PC-9 (cell line): ENCODE measurements around the gene RASA1. TPM values are rescaled to one million over a fixed set of nuclear protein-coding genes. Genes with fewer than 3 reads are reported as not detected.
A peak's percentile ranks its signal among the peaks of the same experiment; 100 is the strongest.
"Not testable (repeated sequence)": the region's sequence is repeated elsewhere in the genome, so short reads cannot be mapped to it uniquely, and the experiment has no call there.

Experiments
- BruUV-seq: library from RNA; stranded (reverse); fragments of 400-500 nt; replicated peaks from 2 replicates; lab custom pipeline; 2021; lab: Mats Ljungman, UMichigan
- CTCF ChIA-PET: fragments of 300-600 bp; sonication (Branson Sonifier 250); formaldehyde crosslinking; loops from one replicate; lab custom pipeline; 2022; ENCODE audit warnings: antibody characterized with exemption; lab: Charles Lee
- POLR2A ChIA-PET: fragments of 300-600 bp; sonication (Branson Sonifier 250); formaldehyde crosslinking; loops from one replicate; lab custom pipeline; 2022; ENCODE audit warnings: antibody characterized with exemption; ENCODE audit not compliant: unreplicated experiment; lab: Charles Lee
- DNase-seq, 2 experiments: peaks; one replicate each; pipeline versions ENCODE4 v3.0.0 to v3.0.0-alpha.2; 2015 to 2022; ENCODE audit warnings: mixed read lengths in 1 of 2
- H2AFZ ChIP-seq: fragments of 200-600 bp; sonication (generic); 2 replicates; pipeline ENCODE4 v1.8.1; 2017; ENCODE audit warnings: antibody characterized with exemption
- H3F3A ChIP-seq: fragments of 200-600 bp; sonication (generic); 2 replicates; pipeline ENCODE4 v1.8.1; 2017; ENCODE audit warnings: antibody characterized with exemption, mild to moderate bottlenecking, low read depth; ENCODE audit not compliant: insufficient read depth
- H3K27ac ChIP-seq: fragments of 200-600 bp; sonication (generic); 2 replicates; pipeline ENCODE4 v1.6.1; 2016; ENCODE audit warnings: mixed run types
- H3K27me3 ChIP-seq: fragments of 200-600 bp; sonication (generic); 2 replicates; pipeline ENCODE4 v1.6.1; 2016; ENCODE audit warnings: low read depth, mixed run types; ENCODE audit not compliant: insufficient read depth
- H3K36me3 ChIP-seq: fragments of 200-600 bp; sonication (generic); 2 replicates; pipeline ENCODE4 v1.6.1; 2016; ENCODE audit warnings: low read depth, mixed run types
- H3K4me1 ChIP-seq: fragments of 200-600 bp; sonication (generic); replicated peaks from 2 replicates; pipeline ENCODE4 v1.6.1; 2016; ENCODE audit warnings: mixed run types; ENCODE audit not compliant: insufficient read depth
- H3K4me2 ChIP-seq: fragments of 200-600 bp; sonication (generic); 2 replicates; pipeline ENCODE4 v1.6.1; 2017; ENCODE audit warnings: mixed run types
- H3K4me3 ChIP-seq: fragments of 200-600 bp; sonication (generic); 2 replicates; pipeline ENCODE4 v1.6.1; 2016; ENCODE audit warnings: mixed run types
- H3K79me2 ChIP-seq: fragments of 200-600 bp; sonication (generic); 2 replicates; pipeline ENCODE4 v1.6.1; 2017; ENCODE audit warnings: low read depth, mixed run types
- H3K9me2 ChIP-seq: fragments of 200-600 bp; sonication (generic); 2 replicates; pipeline ENCODE4 v1.8.1; 2017; ENCODE audit warnings: mild to moderate bottlenecking; ENCODE audit not compliant: insufficient read depth
- H3K9me3 ChIP-seq: fragments of 200-600 bp; sonication (generic); 2 replicates; pipeline ENCODE4 v1.8.1; 2016; ENCODE audit warnings: low read depth; ENCODE audit not compliant: insufficient read depth
- H4K20me1 ChIP-seq: fragments of 200-600 bp; sonication (generic); 2 replicates; pipeline ENCODE4 v1.8.1; 2017; ENCODE audit not compliant: insufficient read depth
- EZH2 ChIP-seq: fragments of 200-600 bp; sonication (generic); IDR thresholded peaks from 2 replicates; pipeline ENCODE4 v1.8.0; 2017; ENCODE audit warnings: antibody characterized with exemption, low read depth
- intact Hi-C: fragments of 100-400 bp; cut with micrococcal nuclease; formaldehyde crosslinking; loops from one replicate; pipeline ENCODE4 v1.10.0; 2022; ENCODE audit not compliant: unreplicated experiment
- total RNA-seq: library from RNA; stranded (reverse); gene quantifications from 2 replicates; pipeline ENCODE4 v1.2.3, GENCODE V29; 2021
- TF ChIP-seq, protein P1 (sequence below): fragments of 200-600 bp; sonication (generic); conservative IDR thresholded peaks from 2 replicates; pipeline ENCODE4 v1.6.1; 2017; ENCODE audit warnings: mixed run types, antibody characterized with exemption, mild to moderate bottlenecking, moderate library complexity

RASA1 gene
- total RNA-seq, 1 experiment from 2014 or later, result 66.6 TPM

- Histone ChIP-seq H3K4me2 (no peak overlapping the region), H3K27me3 (no peaks in the 10 kb centered on the region), H3K4me3 (no peak overlapping the region), H3K9me3 (no peaks in the 10 kb centered on the region), H3K79me2 (peaks cover 63% of the 10 kb centered on the region), H2AFZ (no peak overlapping the region), H3K4me1 (peaks cover 29% of the 10 kb centered on the region), H3F3A (peaks cover 10% of the 10 kb centered on the region; the same call in 1 of the 2 replicates), H4K20me1 (no peaks in the 10 kb centered on the region), H3K27ac (no peak overlapping the region), H3K9me2 (no peaks in the 10 kb centered on the region), H3K36me3 (peaks cover 24% of the 10 kb centered on the region)
- DNase-seq, result peak in 1 of 2 experiments; percentile 38
- no peak for TF ChIP-seq EZH2
- TF ChIP-seq, protein P1, sequence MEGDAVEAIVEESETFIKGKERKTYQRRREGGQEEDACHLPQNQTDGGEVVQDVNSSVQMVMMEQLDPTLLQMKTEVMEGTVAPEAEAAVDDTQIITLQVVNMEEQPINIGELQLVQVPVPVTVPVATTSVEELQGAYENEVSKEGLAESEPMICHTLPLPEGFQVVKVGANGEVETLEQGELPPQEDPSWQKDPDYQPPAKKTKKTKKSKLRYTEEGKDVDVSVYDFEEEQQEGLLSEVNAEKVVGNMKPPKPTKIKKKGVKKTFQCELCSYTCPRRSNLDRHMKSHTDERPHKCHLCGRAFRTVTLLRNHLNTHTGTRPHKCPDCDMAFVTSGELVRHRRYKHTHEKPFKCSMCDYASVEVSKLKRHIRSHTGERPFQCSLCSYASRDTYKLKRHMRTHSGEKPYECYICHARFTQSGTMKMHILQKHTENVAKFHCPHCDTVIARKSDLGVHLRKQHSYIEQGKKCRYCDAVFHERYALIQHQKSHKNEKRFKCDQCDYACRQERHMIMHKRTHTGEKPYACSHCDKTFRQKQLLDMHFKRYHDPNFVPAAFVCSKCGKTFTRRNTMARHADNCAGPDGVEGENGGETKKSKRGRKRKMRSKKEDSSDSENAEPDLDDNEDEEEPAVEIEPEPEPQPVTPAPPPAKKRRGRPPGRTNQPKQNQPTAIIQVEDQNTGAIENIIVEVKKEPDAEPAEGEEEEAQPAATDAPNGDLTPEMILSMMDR, result no peak
- BruUV-seq, result no TSS peak
- ChIA-PET POLR2A (no interaction called here), CTCF (no interaction called here)
- intact Hi-C loops, result no loop called here
Observed at GRCh38 chr5:87302061-87302460, 34.4 kb downstream of the RASA1 start.

DNA sequence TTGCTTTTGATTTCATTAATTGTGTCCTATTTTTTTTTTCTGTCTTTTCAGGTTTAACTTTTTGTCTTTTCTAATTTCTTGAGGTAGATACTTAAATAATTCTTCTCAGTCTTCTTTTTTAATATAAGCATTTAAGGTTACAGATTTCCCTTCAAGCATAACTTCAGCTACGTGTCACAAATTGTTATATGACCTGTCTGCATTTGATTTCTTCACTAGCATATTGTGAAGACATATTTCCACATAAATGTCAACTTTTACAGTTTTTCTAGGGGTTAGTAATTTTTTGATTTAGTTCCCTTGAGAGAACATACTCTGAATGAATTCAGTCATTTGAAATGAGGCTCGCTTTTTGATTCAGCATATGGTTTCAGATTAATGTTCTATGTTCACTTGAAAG is 35.6 kb downstream of the RASA1 start:
- no TSS peak for BruUV-seq

DNA sequence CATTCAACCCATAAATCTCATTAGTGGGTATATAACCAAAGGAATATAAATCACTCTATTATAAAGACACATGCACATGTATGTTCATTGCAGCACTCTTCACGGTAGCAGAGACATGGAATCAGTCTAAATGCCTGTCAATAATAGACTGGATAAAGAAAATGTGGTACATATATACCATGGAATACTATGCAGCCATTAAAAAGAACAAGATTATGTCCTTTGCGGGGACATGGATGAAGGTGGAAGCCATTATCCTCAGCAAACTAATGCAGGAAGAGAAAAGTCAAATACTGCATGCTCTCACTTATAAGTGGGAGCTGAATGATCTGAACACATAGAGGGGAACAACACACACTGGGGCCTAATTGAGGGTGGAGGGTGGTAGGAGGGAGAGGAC is 38.4 kb downstream of the RASA1 start:
- H3K4me3 ChIP-seq, H3K27ac ChIP-seq, H3K4me2 ChIP-seq, H3F3A ChIP-seq, H2AFZ ChIP-seq, intact Hi-C loops, H4K20me1 ChIP-seq, H3K27me3 ChIP-seq, POLR2A ChIA-PET, H3K9me3 ChIP-seq, DNase-seq, H3K9me2 ChIP-seq, CTCF ChIA-PET, BruUV-seq: not testable (repeated sequence)
- Histone ChIP-seq H3K4me1 (peaks cover 11% of the 10 kb centered on the region), H3K36me3 (peaks cover 24% of the 10 kb centered on the region), H3K79me2 (peaks cover 64% of the 10 kb centered on the region; the same call in 1 of the 2 replicates)

More for the DNA sequence above, 35.6 kb downstream of the RASA1 start:
- H3K9me2 ChIP-seq, result no peaks in the 10 kb centered on the region
- intact Hi-C loops, result no loop called here
- H3F3A ChIP-seq, result peaks cover 10% of the 10 kb centered on the region; the same call in 1 of the 2 replicates
- no peak overlapping the region for H2AFZ ChIP-seq
- TF ChIP-seq, protein P1, result no peak
- TF ChIP-seq EZH2, result no peak
- H3K4me2 ChIP-seq, result no peak overlapping the region
- peaks cover 25% of the 10 kb centered on the region for H3K4me1 ChIP-seq
- ChIA-PET CTCF (no interaction called here), POLR2A (no interaction called here)
- no peaks in the 10 kb centered on the region for H3K9me3 ChIP-seq
- H3K4me3 ChIP-seq, result no peak overlapping the region
- H4K20me1 ChIP-seq, result no peaks in the 10 kb centered on the region
- H3K27me3 ChIP-seq, result no peaks in the 10 kb centered on the region
- peaks cover 24% of the 10 kb centered on the region for H3K36me3 ChIP-seq
- peaks cover 62% of the 10 kb centered on the region for H3K79me2 ChIP-seq
- no peak overlapping the region for H3K27ac ChIP-seq
- no peak for DNase-seq
